22Rv1 (cell line): ENCODE data around the gene C1orf146.
"Not testable (repeated sequence)": the region's sequence is repeated elsewhere in the genome, so short reads cannot be mapped to it uniquely, and the experiment has no call there.

ENCODE experiments used
- H3K27ac ChIP-seq: fragments of 450-650 bp; 2 replicates; pipeline ENCODE4 v1.5.1; 2017
- CTCF ChIP-seq: fragments of 450-650 bp; IDR thresholded peaks from 2 replicates; pipeline ENCODE4 v1.5.1; 2017; ENCODE audit warnings: mild to moderate bottlenecking
- ZFX ChIP-seq: fragments of 450-650 bp; IDR thresholded peaks from 2 replicates; pipeline ENCODE4 v1.6.1; 2017; ENCODE audit warnings: antibody characterized with exemption, borderline replicate concordance

The C1orf146 gene

GRCh38 chr1:92273039-92273438 is 55.3 kb downstream of the C1orf146 start:
- no peak overlapping the region for H3K27ac ChIP-seq
- no peak for TF ChIP-seq ZFX
- no peak for TF ChIP-seq CTCF

- H3K27ac ChIP-seq = no peak overlapping the region
- no peak for TF ChIP-seq ZFX
- no peak for TF ChIP-seq CTCF
These were observed 57.2 kb downstream of the C1orf146 start for GRCh38 chr1:92274939-92275338.

GRCh38 chr1:92276082-92276481 is 58.4 kb downstream of the C1orf146 start:
- no peak overlapping the region for H3K27ac ChIP-seq
- TF ChIP-seq ZFX (no peak), CTCF (no peak)

GRCh38 chr1:92277105-92277723 is 59.5 kb downstream of the C1orf146 start:
- no peak overlapping the region for H3K27ac ChIP-seq
- TF ChIP-seq ZFX = no peak
- no peak for TF ChIP-seq CTCF

GRCh38 chr1:92279781-92280180 is 62.1 kb downstream of the C1orf146 start:
- not testable (repeated sequence) for H3K27ac ChIP-seq

GRCh38 chr1:92281411-92281810 is 63.7 kb downstream of the C1orf146 start:
- not testable (repeated sequence) for H3K27ac ChIP-seq

GRCh38 chr1:92291372-92291999 is 73.8 kb downstream of the C1orf146 start:
- H3K27ac ChIP-seq = no peak overlapping the region
- no peak for TF ChIP-seq ZFX
- TF ChIP-seq CTCF = peak; percentile 83
